Activated CD4-positive, alpha-beta memory T cell treated with anti-CD3 and anti-CD28 coated beads, Interleukin-2, amount 10 ng/mL, durations not matched to agents 7 days and 5 days (primary cell): ENCODE data around the gene CDK18. TPM values are rescaled to one million over a fixed set of nuclear protein-coding genes. Genes with fewer than 3 reads are reported as not detected.

Experiments used
- CTCF ChIA-PET: fragments of 350-600 bp; sonication (Branson Sonifier 250); formaldehyde crosslinking; loops from one replicate; lab custom pipeline; 2021; ENCODE audit warnings: antibody characterized with exemption, inconsistent platforms; lab: Charles Lee
- POLR2A ChIA-PET: fragments of 350-600 bp; sonication (Branson Sonifier 250); formaldehyde crosslinking; loops from one replicate; lab custom pipeline; 2021; ENCODE audit warnings: antibody characterized with exemption; lab: Charles Lee
- DNase-seq: peaks from one replicate; pipeline ENCODE4 v3.0.0-alpha.2; 2020
- H3K27ac Mint-ChIP-seq: one replicate; pipeline ENCODE4 v1.8.0; 2021; ENCODE audit warnings: mild to moderate bottlenecking, mixed read lengths
- H3K27me3 Mint-ChIP-seq: one replicate; pipeline ENCODE4 v1.8.0; 2021; ENCODE audit warnings: mixed read lengths
- H3K36me3 Mint-ChIP-seq: one replicate; pipeline ENCODE4 v1.8.0; 2021; ENCODE audit warnings: low read depth, mixed read lengths
- H3K4me1 Mint-ChIP-seq: one replicate; pipeline ENCODE4 v1.8.0; 2021; ENCODE audit warnings: mixed read lengths
- H3K4me3 Mint-ChIP-seq: one replicate; pipeline ENCODE4 v1.8.0; 2021; ENCODE audit warnings: mild to moderate bottlenecking, mixed read lengths
- H3K9me3 Mint-ChIP-seq: one replicate; pipeline ENCODE4 v1.8.0; 2021; ENCODE audit warnings: mixed read lengths
- total RNA-seq, 2 experiments: library from RNA; stranded (reverse); gene quantifications; one replicate each; pipeline ENCODE4 v1.2.3, GENCODE V29; 2021

The CDK18 gene
- total RNA-seq, 2 experiments from 2014 or later: 1.1 to 1.4 TPM

GRCh38 chr1:205538235-205538840 lies 33.9 kb downstream of the CDK18 start:
- DNase-seq: no peak
- Mint-ChIP-seq H3K36me3 (no peaks in the 10 kb centered on the region), H3K27ac (no peak overlapping the region), H3K4me1 (peaks cover 17% of the 10 kb centered on the region), H3K27me3 (peaks cover 18% of the 10 kb centered on the region), H3K9me3 (no peaks in the 10 kb centered on the region), H3K4me3 (no peak overlapping the region)
- ChIA-PET POLR2A (no interaction called here), CTCF (interaction anchor here (1.3 to 1.6 kb wide), 4 partner anchors 9 to 120 kb away, joined by 3 to 7 read pairs (median 4); partner anchors contain the start of gene ELK4)

- Mint-ChIP-seq H3K9me3 (no peaks in the 10 kb centered on the region), H3K36me3 (no peaks in the 10 kb centered on the region), H3K27me3 (peaks cover 36% of the 10 kb centered on the region), H3K4me1 (peaks cover 20% of the 10 kb centered on the region), H3K4me3 (no peak overlapping the region), H3K27ac (no peak overlapping the region)
- POLR2A ChIA-PET: no interaction called here
- DNase-seq: peak; percentile 10
- CTCF ChIA-PET: no interaction called here
These were observed 36.9 kb downstream of the CDK18 start for GRCh38 chr1:205541161-205541886.

GRCh38 chr1:205542367-205542766 lies 37.9 kb downstream of the CDK18 start:
- H3K9me3 Mint-ChIP-seq: no peaks in the 10 kb centered on the region
- peaks cover 34% of the 10 kb centered on the region for H3K27me3 Mint-ChIP-seq
- peak; percentile 4 for DNase-seq
- H3K27ac Mint-ChIP-seq: no peak overlapping the region
- ChIA-PET POLR2A (no interaction called here), CTCF (no interaction called here)
- no peaks in the 10 kb centered on the region for H3K36me3 Mint-ChIP-seq
- H3K4me3 Mint-ChIP-seq: no peak overlapping the region
- H3K4me1 Mint-ChIP-seq: peaks cover 10% of the 10 kb centered on the region

GRCh38 chr1:205543351-205544301 lies 39.2 kb downstream of the CDK18 start:
- H3K27me3 Mint-ChIP-seq: peaks cover 42% of the 10 kb centered on the region
- DNase-seq: peak; percentile 37
- POLR2A ChIA-PET: interaction anchor here (0.9 kb wide), 1 partner anchor 13 kb away, joined by 5 read pairs; no protein-coding TSS in a partner anchor
- no peak overlapping the region for H3K27ac Mint-ChIP-seq
- H3K4me3 Mint-ChIP-seq: peak overlapping the region; percentile 13
- H3K9me3 Mint-ChIP-seq: no peaks in the 10 kb centered on the region
- CTCF ChIA-PET: interaction anchor here (0.9 to 1.4 kb wide), 3 partner anchors 15 to 434 kb away, joined by 3 to 4 read pairs (median 3); no protein-coding TSS in a partner anchor
- H3K4me1 Mint-ChIP-seq: peaks cover 10% of the 10 kb centered on the region
- H3K36me3 Mint-ChIP-seq: no peaks in the 10 kb centered on the region

GRCh38 chr1:205545001-205545919 lies 40.8 kb downstream of the CDK18 start:
- Mint-ChIP-seq H3K9me3 (no peaks in the 10 kb centered on the region), H3K36me3 (no peaks in the 10 kb centered on the region), H3K4me3 (no peak overlapping the region), H3K27me3 (peaks cover 52% of the 10 kb centered on the region), H3K27ac (no peak overlapping the region), H3K4me1 (peaks cover 10% of the 10 kb centered on the region)
- no peak for DNase-seq
- CTCF ChIA-PET: interaction anchor here (0.6 kb wide), 1 partner anchor 9 kb away, joined by 5 read pairs; no protein-coding TSS in a partner anchor
- POLR2A ChIA-PET: no interaction called here

- Mint-ChIP-seq H3K4me3 (no peak overlapping the region), H3K9me3 (no peaks in the 10 kb centered on the region), H3K4me1 (peaks cover 10% of the 10 kb centered on the region), H3K27me3 (peaks cover 53% of the 10 kb centered on the region), H3K27ac (no peak overlapping the region), H3K36me3 (no peaks in the 10 kb centered on the region)
- POLR2A ChIA-PET: no interaction called here
- DNase-seq: no peak
- CTCF ChIA-PET: interaction anchor here (0.6 kb wide), 1 partner anchor 10 kb away, joined by 5 read pairs; no protein-coding TSS in a partner anchor
These were observed 41.5 kb downstream of the CDK18 start for GRCh38 chr1:205545991-205546390.

- no peak overlapping the region for H3K27ac Mint-ChIP-seq
- H3K4me1 Mint-ChIP-seq: peaks cover 10% of the 10 kb centered on the region
- DNase-seq: no peak
- H3K4me3 Mint-ChIP-seq: no peak overlapping the region
- H3K36me3 Mint-ChIP-seq: no peaks in the 10 kb centered on the region
- H3K27me3 Mint-ChIP-seq: peaks cover 49% of the 10 kb centered on the region
- ChIA-PET CTCF (no interaction called here), POLR2A (no interaction called here)
- no peaks in the 10 kb centered on the region for H3K9me3 Mint-ChIP-seq
These were observed 42.1 kb downstream of the CDK18 start for GRCh38 chr1:205546541-205546940.

- peak; percentile 11 for DNase-seq
- ChIA-PET CTCF (interaction anchor here (0.7 kb wide), 1 partner anchor 118 kb away, joined by 3 read pairs; no protein-coding TSS in a partner anchor), POLR2A (no interaction called here)
- no peaks in the 10 kb centered on the region for H3K9me3 Mint-ChIP-seq
- no peaks in the 10 kb centered on the region for H3K36me3 Mint-ChIP-seq
- peaks cover 42% of the 10 kb centered on the region for H3K27me3 Mint-ChIP-seq
- H3K27ac Mint-ChIP-seq: no peak overlapping the region
- no peak overlapping the region for H3K4me3 Mint-ChIP-seq
- H3K4me1 Mint-ChIP-seq: peaks cover 9% of the 10 kb centered on the region
These were observed 43.7 kb downstream of the CDK18 start for GRCh38 chr1:205547936-205548827.

GRCh38 chr1:205554026-205554811 lies 49.8 kb downstream of the CDK18 start:
- POLR2A ChIA-PET: no interaction called here
- Mint-ChIP-seq H3K9me3 (peaks cover 12% of the 10 kb centered on the region), H3K27ac (no peak overlapping the region), H3K27me3 (peaks cover 49% of the 10 kb centered on the region), H3K4me3 (no peak overlapping the region), H3K4me1 (no peaks in the 10 kb centered on the region), H3K36me3 (no peaks in the 10 kb centered on the region)
- DNase-seq: no peak
- CTCF ChIA-PET: no interaction called here

- H3K27ac Mint-ChIP-seq: no peak overlapping the region
- ChIA-PET CTCF (interaction anchor here (0.8 to 1.6 kb wide), 3 partner anchors 30 to 208 kb away, joined by 3 to 4 read pairs (median 4); no protein-coding TSS in a partner anchor), POLR2A (no interaction called here)
- no peak for DNase-seq
- no peaks in the 10 kb centered on the region for H3K36me3 Mint-ChIP-seq
- H3K4me1 Mint-ChIP-seq: no peaks in the 10 kb centered on the region
- peaks cover 3% of the 10 kb centered on the region for H3K9me3 Mint-ChIP-seq
- peaks cover 58% of the 10 kb centered on the region for H3K27me3 Mint-ChIP-seq
- H3K4me3 Mint-ChIP-seq: no peak overlapping the region
These were observed 57.2 kb downstream of the CDK18 start for GRCh38 chr1:205561501-205562203.
